WERI-Rb-1 (cell line): Measurements from ENCODE around the gene BMP4.

Experiments
- DNase-seq: peaks from one replicate; pipeline ENCODE4 v3.0.0-alpha.2; 2020
- H3K27ac ChIP-seq: fragments of 250-450 bp; sonication (Bioruptor Pico); 2 replicates; pipeline ENCODE4 v1.5.1; 2020; ENCODE audit warnings: mild to moderate bottlenecking, moderate library complexity
- H3K27me3 ChIP-seq: fragments of 250-450 bp; sonication (Bioruptor Pico); 2 replicates; pipeline ENCODE4 v1.5.1; 2021; ENCODE audit warnings: mild to moderate bottlenecking, low read depth, moderate library complexity; ENCODE audit not compliant: insufficient read depth, severe bottlenecking
- H3K36me3 ChIP-seq: fragments of 250-450 bp; sonication (Bioruptor Pico); 2 replicates; pipeline ENCODE4 v1.5.1; 2020; ENCODE audit warnings: mild to moderate bottlenecking, moderate library complexity
- H3K4me3 ChIP-seq: 2 replicates; pipeline ENCODE4 v1.5.1; 2011; ENCODE audit warnings: low read depth, mild to moderate bottlenecking, control low read depth, low read length
- H3K9me3 ChIP-seq: fragments of 250-450 bp; sonication (Bioruptor Pico); 2 replicates; pipeline ENCODE4 v1.5.1; 2021; ENCODE audit warnings: mild to moderate bottlenecking, moderate library complexity; ENCODE audit not compliant: severe bottlenecking
- TF ChIP-seq, protein P1 (sequence below): IDR thresholded peaks from 2 replicates; pipeline ENCODE4 v1.5.1; 2011; ENCODE audit warnings: low read depth, mild to moderate bottlenecking, control low read depth, inconsistent platforms, low read length

Gene BMP4

DNA sequence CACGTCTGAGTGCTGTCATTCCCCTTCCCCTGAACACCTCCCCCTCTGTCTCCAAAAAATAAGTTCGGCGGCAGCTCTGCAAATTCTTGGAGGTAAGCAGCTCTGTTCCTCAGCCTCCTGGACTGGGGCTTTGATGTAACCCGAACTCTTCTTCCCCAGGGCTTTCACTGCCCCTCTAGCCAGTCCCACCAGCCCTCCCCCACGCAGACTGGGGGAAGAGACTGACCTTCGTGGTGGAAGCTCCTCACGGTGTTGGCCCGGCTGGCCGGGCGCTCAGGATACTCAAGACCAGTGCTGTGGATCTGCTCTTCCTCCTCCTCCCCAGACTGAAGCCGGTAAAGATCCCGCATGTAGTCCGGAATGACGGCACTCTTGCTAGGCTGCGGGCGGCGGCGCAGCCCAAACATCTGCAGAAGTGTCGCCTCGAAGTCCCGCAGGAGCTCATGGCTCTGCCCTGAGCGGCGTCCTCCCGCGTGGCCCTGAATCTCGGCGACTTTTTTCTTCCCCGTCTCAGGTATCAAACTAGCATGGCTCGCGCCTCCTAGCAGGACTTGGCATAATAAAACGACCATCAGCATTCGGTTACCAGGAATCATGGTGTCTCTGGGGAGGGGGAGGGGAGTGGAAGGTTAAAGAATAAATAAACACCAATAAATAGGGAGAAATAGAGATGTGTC lies 4.9 kb downstream of the BMP4 start:
- no peak overlapping the region for H3K4me3 ChIP-seq
- H3K36me3 ChIP-seq = no peaks in the 10 kb centered on the region
- H3K27me3 ChIP-seq = peaks cover 82% of the 10 kb centered on the region
- DNase-seq = no peak
- no peak overlapping the region for H3K27ac ChIP-seq
- TF ChIP-seq, protein P1, sequence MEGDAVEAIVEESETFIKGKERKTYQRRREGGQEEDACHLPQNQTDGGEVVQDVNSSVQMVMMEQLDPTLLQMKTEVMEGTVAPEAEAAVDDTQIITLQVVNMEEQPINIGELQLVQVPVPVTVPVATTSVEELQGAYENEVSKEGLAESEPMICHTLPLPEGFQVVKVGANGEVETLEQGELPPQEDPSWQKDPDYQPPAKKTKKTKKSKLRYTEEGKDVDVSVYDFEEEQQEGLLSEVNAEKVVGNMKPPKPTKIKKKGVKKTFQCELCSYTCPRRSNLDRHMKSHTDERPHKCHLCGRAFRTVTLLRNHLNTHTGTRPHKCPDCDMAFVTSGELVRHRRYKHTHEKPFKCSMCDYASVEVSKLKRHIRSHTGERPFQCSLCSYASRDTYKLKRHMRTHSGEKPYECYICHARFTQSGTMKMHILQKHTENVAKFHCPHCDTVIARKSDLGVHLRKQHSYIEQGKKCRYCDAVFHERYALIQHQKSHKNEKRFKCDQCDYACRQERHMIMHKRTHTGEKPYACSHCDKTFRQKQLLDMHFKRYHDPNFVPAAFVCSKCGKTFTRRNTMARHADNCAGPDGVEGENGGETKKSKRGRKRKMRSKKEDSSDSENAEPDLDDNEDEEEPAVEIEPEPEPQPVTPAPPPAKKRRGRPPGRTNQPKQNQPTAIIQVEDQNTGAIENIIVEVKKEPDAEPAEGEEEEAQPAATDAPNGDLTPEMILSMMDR = no peak
- H3K9me3 ChIP-seq = peaks cover 23% of the 10 kb centered on the region

DNA sequence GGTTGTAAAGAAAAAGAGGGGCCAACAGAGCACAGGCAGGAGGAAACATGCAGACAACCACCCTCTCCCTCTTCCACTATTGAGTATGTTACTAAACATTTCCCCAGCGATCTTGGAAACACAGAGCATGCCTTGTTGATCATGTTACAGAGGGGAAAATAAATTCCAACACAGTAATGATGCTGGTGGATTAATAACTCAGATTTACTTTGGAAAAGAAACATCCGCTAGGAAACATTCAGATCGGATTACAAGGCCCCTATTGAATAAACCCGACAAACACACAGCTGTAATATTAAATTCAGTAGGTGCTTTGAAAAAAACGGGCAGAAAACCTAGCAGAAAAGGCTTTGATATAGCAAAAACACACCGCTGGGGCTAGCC lies 5.4 kb downstream of the BMP4 start:
- Histone ChIP-seq H3K27me3 (peaks cover 79% of the 10 kb centered on the region), H3K4me3 (no peak overlapping the region), H3K27ac (no peak overlapping the region), H3K9me3 (peaks cover 23% of the 10 kb centered on the region), H3K36me3 (no peaks in the 10 kb centered on the region)
- DNase-seq = no peak
- TF ChIP-seq, protein P1 = no peak

DNA sequence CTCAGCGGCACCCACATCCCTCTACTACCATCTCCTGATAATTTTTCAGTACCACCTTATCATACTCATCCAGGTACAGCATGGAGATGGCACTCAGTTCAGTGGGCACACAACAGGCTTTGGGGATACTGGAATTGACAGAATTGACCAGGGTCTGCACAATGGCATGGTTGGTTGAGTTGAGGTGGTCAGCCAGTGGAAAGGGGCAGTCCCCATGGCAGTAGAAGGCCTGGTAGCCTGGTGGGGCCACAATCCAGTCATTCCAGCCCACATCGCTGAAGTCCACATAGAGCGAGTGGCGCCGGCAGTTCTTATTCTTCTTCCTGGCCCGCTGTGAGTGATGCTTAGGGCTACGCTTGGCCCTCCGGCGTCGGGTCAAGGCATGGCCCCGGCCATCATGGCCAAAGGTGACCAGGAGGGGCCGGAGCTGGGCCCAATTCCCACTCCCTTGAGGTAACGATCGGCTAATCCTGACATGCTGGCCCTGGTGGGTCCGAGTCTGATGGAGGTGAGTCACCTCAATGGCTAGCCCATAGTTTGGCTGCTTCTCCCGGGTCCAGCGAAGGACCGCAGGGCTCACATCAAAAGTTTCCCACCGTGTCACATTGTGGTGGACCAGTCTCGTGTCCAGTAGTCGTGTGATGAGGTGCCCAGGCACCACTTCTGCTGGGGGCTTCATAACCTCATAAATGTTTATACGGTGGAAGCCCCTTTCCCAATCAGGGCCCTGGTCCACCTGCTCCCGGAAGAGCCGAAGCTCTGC lies 6.4 kb downstream of the BMP4 start:
- H3K27ac ChIP-seq = no peak overlapping the region
- peaks cover 78% of the 10 kb centered on the region for H3K27me3 ChIP-seq
- peaks cover 14% of the 10 kb centered on the region for H3K9me3 ChIP-seq
- DNase-seq = no peak
- TF ChIP-seq, protein P1 = no peak
- H3K36me3 ChIP-seq = no peaks in the 10 kb centered on the region
- no peak overlapping the region for H3K4me3 ChIP-seq

DNA sequence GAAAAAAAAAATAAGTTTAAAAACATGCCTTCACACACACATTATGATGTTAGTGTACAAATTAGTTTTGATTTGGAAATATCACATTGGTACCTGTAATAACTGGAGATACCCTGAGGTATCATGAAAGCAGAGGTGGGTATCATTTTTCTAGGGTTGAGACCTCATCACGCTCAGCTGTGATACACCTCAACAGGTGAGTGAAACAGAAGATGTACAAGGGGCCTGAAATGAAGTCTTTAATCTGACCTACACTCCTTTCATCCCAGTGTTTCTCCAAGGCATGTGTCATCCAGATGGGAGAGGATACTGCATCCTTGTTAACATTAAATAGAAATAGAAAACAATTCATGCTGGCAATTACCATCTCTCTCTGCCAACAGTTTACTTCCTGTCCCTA lies 7.4 kb downstream of the BMP4 start:
- peaks cover 76% of the 10 kb centered on the region for H3K27me3 ChIP-seq
- no peak for DNase-seq
- H3K4me3 ChIP-seq = no peak overlapping the region
- no peaks in the 10 kb centered on the region for H3K36me3 ChIP-seq
- H3K9me3 ChIP-seq = peaks cover 4% of the 10 kb centered on the region
- TF ChIP-seq, protein P1 = no peak
- H3K27ac ChIP-seq = no peak overlapping the region

DNA sequence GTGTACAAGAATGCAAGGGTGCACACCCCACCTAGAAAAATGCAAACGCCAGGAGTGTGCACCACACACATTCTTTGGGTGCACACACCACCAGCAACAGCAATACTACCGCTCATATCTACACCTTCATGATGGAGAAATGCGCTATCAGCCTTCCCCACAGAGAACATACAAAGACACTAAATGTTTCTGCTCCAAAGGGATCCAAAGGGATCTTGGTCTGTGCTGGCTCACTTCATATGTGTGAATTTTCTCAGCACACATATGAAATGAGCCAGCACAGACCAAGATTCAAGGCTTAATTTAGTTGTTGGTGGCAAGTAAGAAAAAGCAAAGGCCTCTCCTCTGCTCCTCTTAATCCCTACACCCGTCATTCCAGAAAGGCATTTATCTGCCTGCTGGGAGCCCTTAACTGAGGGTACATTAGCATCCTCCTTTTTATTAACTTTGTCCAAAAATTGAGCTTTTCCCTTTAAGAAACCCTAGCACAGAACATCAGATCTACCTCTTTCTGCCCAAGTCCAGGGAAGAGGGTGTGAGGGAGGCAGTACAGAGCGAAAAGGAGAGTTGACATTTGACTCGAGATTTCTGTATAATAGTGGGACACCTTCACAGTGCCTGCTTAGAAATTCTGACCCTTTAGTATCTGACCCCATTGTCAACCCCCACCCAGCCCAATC lies 8.3 kb downstream of the BMP4 start:
- H3K27me3 ChIP-seq = peaks cover 78% of the 10 kb centered on the region

More for the DNA sequence above, 8.3 kb downstream of the BMP4 start:
- Histone ChIP-seq H3K9me3 (no peaks in the 10 kb centered on the region), H3K27ac (no peak overlapping the region), H3K4me3 (no peak overlapping the region), H3K36me3 (no peaks in the 10 kb centered on the region)
- TF ChIP-seq, protein P1 = no peak
- no peak for DNase-seq
